ENCODE measurements around the gene ADCY2.

ADCY2 gene

GRCh38 chr5:7795306-7795705 lies 399.4 kb downstream of the ADCY2 start:
- no peak overlapping the region for H3K4me3 ChIP-seq (ENCODE audit: low read depth, low read length)
- TF ChIP-seq CTCF (IDR thresholded peaks at IDR 0.05; ENCODE audit: borderline replicate concordance, insufficient read depth, low read depth, low read length), result no peak

GRCh38 chr5:7801891-7802614 lies 406.1 kb downstream of the ADCY2 start:
- TF ChIP-seq CTCF (IDR thresholded peaks at IDR 0.05; ENCODE audit: borderline replicate concordance, insufficient read depth, low read depth, low read length), result no peak
- no peak overlapping the region for H3K4me3 ChIP-seq (ENCODE audit: low read depth, low read length)

- no peak for TF ChIP-seq CTCF (IDR thresholded peaks at IDR 0.05; ENCODE audit: borderline replicate concordance, insufficient read depth, low read depth, low read length)
- H3K4me3 ChIP-seq (ENCODE audit: low read depth, low read length), result no peak overlapping the region
Observed at GRCh38 chr5:7802855-7803254, 406.9 kb downstream of the ADCY2 start.

GRCh38 chr5:7803937-7804336 lies 408.0 kb downstream of the ADCY2 start:
- H3K4me3 ChIP-seq (ENCODE audit: low read depth, low read length), result no peak overlapping the region
- TF ChIP-seq CTCF (IDR thresholded peaks at IDR 0.05; ENCODE audit: borderline replicate concordance, insufficient read depth, low read depth, low read length), result no peak

- TF ChIP-seq CTCF (IDR thresholded peaks at IDR 0.05; ENCODE audit: borderline replicate concordance, insufficient read depth, low read depth, low read length), result peak; percentile 21; the same call in 1 of the 2 replicates
- H3K4me3 ChIP-seq (ENCODE audit: low read depth, low read length), result no peak overlapping the region
Observed at GRCh38 chr5:7805379-7805778, 409.4 kb downstream of the ADCY2 start.

- H3K4me3 ChIP-seq (ENCODE audit: low read depth, low read length), result no peak overlapping the region
Observed at GRCh38 chr5:7808998-7809397, 413.1 kb downstream of the ADCY2 start.

More at GRCh38 chr5:7808998-7809397, 413.1 kb downstream of the ADCY2 start:
- TF ChIP-seq CTCF (IDR thresholded peaks at IDR 0.05; ENCODE audit: borderline replicate concordance, insufficient read depth, low read depth, low read length), result no peak
